Suprapubic skin (tissue), 3 donors: Measurements from ENCODE around the gene CD1B.

Experiments
- EP300 ChIP-seq: sonication (generic); formaldehyde crosslinking; IDR thresholded peaks from one replicate; pipeline ENCODE4 v1.6.1; 2017; ENCODE audit warnings: antibody characterized with exemption
- TF ChIP-seq, protein P1 (sequence below), 2 donors: fragments of 200-600 bp in 1 of 2; fragments of 450-650 bp in 1 of 2; sonication (generic) in 1 of 2; IDR thresholded peaks; one replicate each; pipeline ENCODE4 v1.5.1; 2016 to 2019; ENCODE audit warnings: antibody characterized with exemption in 2 of 2, mild to moderate bottlenecking in 1 of 2, moderate library complexity in 1 of 2

DNA sequence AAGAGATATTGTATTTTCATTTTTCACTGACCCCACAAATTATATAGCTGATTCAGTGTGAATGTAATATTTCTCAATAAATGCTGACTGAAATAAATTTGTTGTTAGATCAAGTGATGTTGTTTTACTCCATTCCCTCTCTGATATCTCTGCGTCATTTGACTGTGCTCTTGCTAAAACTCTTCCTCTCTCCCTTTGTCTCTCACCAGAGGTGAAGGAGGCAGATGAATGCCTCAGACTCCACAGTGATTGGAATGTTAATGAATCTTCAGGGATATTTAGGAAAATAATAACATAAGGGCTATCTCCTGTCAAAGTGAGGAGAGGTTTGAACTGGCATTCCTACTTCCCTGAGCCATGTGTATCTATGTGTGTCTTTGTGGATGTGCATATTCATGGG lies 26.1 kb upstream of the CD1B start:
- no peak for TF ChIP-seq EP300
- TF ChIP-seq, protein P1, sequence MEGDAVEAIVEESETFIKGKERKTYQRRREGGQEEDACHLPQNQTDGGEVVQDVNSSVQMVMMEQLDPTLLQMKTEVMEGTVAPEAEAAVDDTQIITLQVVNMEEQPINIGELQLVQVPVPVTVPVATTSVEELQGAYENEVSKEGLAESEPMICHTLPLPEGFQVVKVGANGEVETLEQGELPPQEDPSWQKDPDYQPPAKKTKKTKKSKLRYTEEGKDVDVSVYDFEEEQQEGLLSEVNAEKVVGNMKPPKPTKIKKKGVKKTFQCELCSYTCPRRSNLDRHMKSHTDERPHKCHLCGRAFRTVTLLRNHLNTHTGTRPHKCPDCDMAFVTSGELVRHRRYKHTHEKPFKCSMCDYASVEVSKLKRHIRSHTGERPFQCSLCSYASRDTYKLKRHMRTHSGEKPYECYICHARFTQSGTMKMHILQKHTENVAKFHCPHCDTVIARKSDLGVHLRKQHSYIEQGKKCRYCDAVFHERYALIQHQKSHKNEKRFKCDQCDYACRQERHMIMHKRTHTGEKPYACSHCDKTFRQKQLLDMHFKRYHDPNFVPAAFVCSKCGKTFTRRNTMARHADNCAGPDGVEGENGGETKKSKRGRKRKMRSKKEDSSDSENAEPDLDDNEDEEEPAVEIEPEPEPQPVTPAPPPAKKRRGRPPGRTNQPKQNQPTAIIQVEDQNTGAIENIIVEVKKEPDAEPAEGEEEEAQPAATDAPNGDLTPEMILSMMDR (IDR thresholded peaks at IDR 0.05), result no peak
